ENCODE data around the gene SLC22A7. TPM values are rescaled to one million over a fixed set of nuclear protein-coding genes. Genes with fewer than 3 reads are reported as not detected.

SLC22A7 gene
- total RNA-seq, 6 donors from 2014 or later, result not detected

GRCh38 chr6:43282060-43282459 lies 16.0 kb upstream of the SLC22A7 start:
- Histone ChIP-seq H3K4me3 (no peak overlapping the region), H3K27ac (no peak overlapping the region), H3K9me3 (no peaks in the 10 kb centered on the region), H3K4me1 (peaks cover 0 to 10% (median 0%) of the 10 kb centered on the region in 4 donors), H3K36me3 (no peaks in the 10 kb centered on the region), H3K27me3 (peaks cover 0 to 14% (median 7%) of the 10 kb centered on the region in 4 donors)
- 54 to 56% methylated on average over 8 to 9 of the region's 9 CpGs for WGBS, 2 donors
- DNase-seq (no peak), ATAC-seq (ENCODE audit: low FRiP score in 2 of 2) (no peak)
- TF ChIP-seq POLR2AphosphoS5 (IDR thresholded peaks at IDR 0.05) (no peak), CTCF (IDR thresholded peaks at IDR 0.05) (no peak), POLR2A (IDR thresholded peaks at IDR 0.05) (no peak), EP300 (IDR thresholded peaks at IDR 0.05) (no peak)

- Histone ChIP-seq H3K27ac (no peak overlapping the region), H3K36me3 (no peaks in the 10 kb centered on the region), H3K9me3 (no peaks in the 10 kb centered on the region), H3K27me3 (peaks cover 0 to 14% (median 7%) of the 10 kb centered on the region in 4 donors), H3K4me3 (no peak overlapping the region), H3K4me1 (peaks cover 0 to 10% (median 0%) of the 10 kb centered on the region in 4 donors)
- DNase-seq (no peak), ATAC-seq (ENCODE audit: low FRiP score in 2 of 2) (no peak)
- WGBS, 2 donors, result 78 to 81% methylated on average over 20 to 32 of the region's 32 CpGs
- TF ChIP-seq POLR2AphosphoS5 (IDR thresholded peaks at IDR 0.05), result no peak
- TF ChIP-seq CTCF (IDR thresholded peaks at IDR 0.05), result no peak
- no peak for TF ChIP-seq POLR2A (IDR thresholded peaks at IDR 0.05)
- no peak for TF ChIP-seq EP300 (IDR thresholded peaks at IDR 0.05)
Observed at GRCh38 chr6:43282636-43283513, 15.2 kb upstream of the SLC22A7 start.

- Histone ChIP-seq H3K36me3 (no peaks in the 10 kb centered on the region), H3K27ac (no peak overlapping the region), H3K4me3 (no peak overlapping the region), H3K27me3 (peaks cover 0 to 14% (median 7%) of the 10 kb centered on the region in 4 donors), H3K9me3 (no peaks in the 10 kb centered on the region), H3K4me1 (peaks cover 0 to 10% (median 0%) of the 10 kb centered on the region in 4 donors)
- DNase-seq, result peak in 1 of 2 donors; percentile 65
- 81 to 93% methylated on average over 7 to 13 of the region's 18 CpGs for WGBS, 2 donors
- no peak for TF ChIP-seq POLR2A (IDR thresholded peaks at IDR 0.05)
- ATAC-seq (ENCODE audit: low FRiP score in 2 of 2), result no peak
Observed at GRCh38 chr6:43283514-43283901, 14.6 kb upstream of the SLC22A7 start.

GRCh38 chr6:43283905-43284304 lies 14.2 kb upstream of the SLC22A7 start:
- Histone ChIP-seq H3K4me3 (no peak overlapping the region), H3K27ac (no peak overlapping the region), H3K27me3 (peaks cover 0 to 14% (median 7%) of the 10 kb centered on the region in 4 donors), H3K4me1 (peaks cover 0 to 10% (median 0%) of the 10 kb centered on the region in 4 donors), H3K36me3 (no peaks in the 10 kb centered on the region), H3K9me3 (no peaks in the 10 kb centered on the region)
- WGBS, 2 donors, result 90% methylated on average over 27 of the region's 27 CpGs; no CpG with 5 or more reads in 1 of the 2 donors
- ATAC-seq (ENCODE audit: low FRiP score in 2 of 2) (no peak), DNase-seq (peak in 1 of 2 donors; percentile 58)
- no peak for TF ChIP-seq POLR2A (IDR thresholded peaks at IDR 0.05)
- no peak for TF ChIP-seq POLR2AphosphoS5 (IDR thresholded peaks at IDR 0.05)
- no peak for TF ChIP-seq EP300 (IDR thresholded peaks at IDR 0.05)
- TF ChIP-seq CTCF (IDR thresholded peaks at IDR 0.05), result no peak

GRCh38 chr6:43284991-43285781 lies 12.9 kb upstream of the SLC22A7 start:
- ATAC-seq (ENCODE audit: low FRiP score in 2 of 2), result no peak
- WGBS, 2 donors, result 14 to 15% methylated on average over 16 to 18 of the region's 83 CpGs
- H3K4me3 ChIP-seq, result no peak overlapping the region
- H3K27ac ChIP-seq, result no peak overlapping the region
- H3K4me1 ChIP-seq, result peaks cover 0 to 10% (median 0%) of the 10 kb centered on the region in 4 donors
- peak in 1 of 2 donors; percentile 82 for DNase-seq
- no peaks in the 10 kb centered on the region for H3K9me3 ChIP-seq
- TF ChIP-seq POLR2AphosphoS5 (IDR thresholded peaks at IDR 0.05), result no peak
- TF ChIP-seq POLR2A (IDR thresholded peaks at IDR 0.05), result no peak
- TF ChIP-seq EP300 (IDR thresholded peaks at IDR 0.05), result no peak
- no peak for TF ChIP-seq CTCF (IDR thresholded peaks at IDR 0.05)
- H3K27me3 ChIP-seq, result peaks cover 0 to 14% (median 7%) of the 10 kb centered on the region in 4 donors
- no peaks in the 10 kb centered on the region for H3K36me3 ChIP-seq
